Fibroblast of the aortic adventitia (primary cell): ENCODE data around the gene PTBP3. TPM values are rescaled to one million over a fixed set of nuclear protein-coding genes. Genes with fewer than 3 reads are reported as not detected.
A peak's percentile ranks its signal among the peaks of the same experiment; 100 is the strongest.

ENCODE experiments used
- DNase-seq: peaks from one replicate; pipeline ENCODE4 v3.0.0-alpha.2; 2010; ENCODE audit warnings: low read depth
- H3K4me3 ChIP-seq: 2 replicates; pipeline ENCODE4 v1.5.1; 2011; ENCODE audit warnings: low read depth, mild to moderate bottlenecking, control low read depth, low read length, moderate library complexity
- CTCF ChIP-seq: IDR thresholded peaks from 2 replicates; pipeline ENCODE4 v1.5.1; 2011; ENCODE audit warnings: mild to moderate bottlenecking, low read length, control low read depth, inconsistent platforms; ENCODE audit not compliant: insufficient read depth
- total RNA-seq: library from RNA; depleted of rRNA; stranded (reverse); fragments of >200 nt; gene quantifications from 2 replicates; pipeline ENCODE4 v1.2.3, GENCODE V29; 2012; ENCODE audit warnings: low replicate concordance

PTBP3 gene
- total RNA-seq, 1 donor, result 32.4 TPM

- no peak overlapping the region for H3K4me3 ChIP-seq
- no peak for DNase-seq
- no peak for TF ChIP-seq CTCF
Observed at GRCh38 chr9:112315331-112316257, 17.8 kb downstream of the PTBP3 start.

DNA sequence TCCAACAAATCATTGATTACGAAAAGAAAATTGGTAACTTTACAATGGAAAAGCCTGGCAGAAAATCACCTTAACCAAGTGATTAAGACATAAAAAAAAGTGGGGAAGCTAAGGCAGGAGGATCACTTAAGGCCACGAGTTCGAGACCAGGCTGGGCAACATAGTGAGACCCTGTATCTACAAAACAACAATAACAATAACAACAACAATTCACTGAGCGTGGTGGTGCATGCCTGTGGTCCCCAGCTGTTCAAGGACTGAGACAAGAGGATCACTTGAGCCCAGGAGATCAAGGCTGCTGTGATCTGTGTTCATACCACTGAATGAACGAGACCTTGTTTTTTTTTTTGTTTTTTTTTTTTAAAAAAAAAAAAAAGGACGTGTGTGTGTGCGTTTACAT lies 21.3 kb downstream of the PTBP3 start:
- no peak for DNase-seq
- TF ChIP-seq CTCF, result no peak
- H3K4me3 ChIP-seq, result no peak overlapping the region

- no peak for DNase-seq
- H3K4me3 ChIP-seq, result no peak overlapping the region
- TF ChIP-seq CTCF, result no peak
Observed at GRCh38 chr9:112311497-112311896, 21.9 kb downstream of the PTBP3 start.

- no peak overlapping the region for H3K4me3 ChIP-seq
- DNase-seq, result no peak
- no peak for TF ChIP-seq CTCF
Observed at GRCh38 chr9:112310826-112311225, 22.6 kb downstream of the PTBP3 start.

- no peak for TF ChIP-seq CTCF
- DNase-seq, result peak; percentile 22
- no peak overlapping the region for H3K4me3 ChIP-seq
Observed at GRCh38 chr9:112308588-112308987, 24.8 kb downstream of the PTBP3 start.

DNA sequence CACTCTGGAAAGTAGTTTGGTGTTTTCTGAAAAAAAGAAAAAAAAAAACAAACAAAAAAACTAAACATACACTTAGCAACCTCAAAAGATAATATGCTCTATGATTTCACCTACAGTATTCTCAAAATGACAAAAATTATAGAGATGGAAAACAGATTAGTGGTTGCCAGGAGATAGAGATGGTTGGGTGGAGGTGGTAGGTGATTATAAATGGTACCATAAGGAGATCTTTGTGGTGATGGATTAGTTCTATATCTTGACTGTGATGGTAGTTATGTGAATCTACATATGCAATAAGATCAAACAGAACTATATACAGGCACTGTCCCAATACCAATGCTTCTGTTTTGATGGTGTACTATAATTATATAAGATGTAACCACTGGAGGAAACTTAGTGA lies 32.0 kb downstream of the PTBP3 start:
- no peak overlapping the region for H3K4me3 ChIP-seq
- DNase-seq, result no peak
- TF ChIP-seq CTCF, result no peak

- peak; percentile 82 for DNase-seq
- H3K4me3 ChIP-seq, result peak overlapping the region; percentile 19
- TF ChIP-seq CTCF, result no peak
Observed at GRCh38 chr9:112299514-112299913, 33.9 kb downstream of the PTBP3 start.
